ENCODE measurements around the gene DAPK2.

DNA sequence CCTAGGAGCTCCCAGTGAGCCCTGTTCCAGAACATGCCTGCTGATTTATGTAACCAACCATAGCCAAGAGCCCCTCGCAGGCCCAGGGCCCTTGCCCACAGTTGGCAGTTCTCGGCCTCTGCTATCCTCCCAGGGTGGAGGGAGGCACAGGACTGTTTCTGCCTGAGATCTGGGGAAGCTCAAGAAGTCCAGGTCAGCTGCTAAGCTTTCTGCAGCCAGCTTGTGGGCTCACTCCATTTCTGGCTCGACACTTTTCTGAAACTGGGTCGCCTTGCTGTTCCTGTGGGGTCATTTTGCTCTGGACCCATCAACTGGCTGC, 140.1 kb downstream of the DAPK2 start:
- TF ChIP-seq, protein P1, sequence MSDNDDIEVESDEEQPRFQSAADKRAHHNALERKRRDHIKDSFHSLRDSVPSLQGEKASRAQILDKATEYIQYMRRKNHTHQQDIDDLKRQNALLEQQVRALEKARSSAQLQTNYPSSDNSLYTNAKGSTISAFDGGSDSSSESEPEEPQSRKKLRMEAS (IDR thresholded peaks at IDR 0.05): no peak
- no peak for TF ChIP-seq EGR1 (IDR thresholded peaks at IDR 0.05)
- TF ChIP-seq EP300 (IDR thresholded peaks at IDR 0.05; ENCODE audit: borderline replicate concordance): no peak
- TF ChIP-seq, protein P2, sequence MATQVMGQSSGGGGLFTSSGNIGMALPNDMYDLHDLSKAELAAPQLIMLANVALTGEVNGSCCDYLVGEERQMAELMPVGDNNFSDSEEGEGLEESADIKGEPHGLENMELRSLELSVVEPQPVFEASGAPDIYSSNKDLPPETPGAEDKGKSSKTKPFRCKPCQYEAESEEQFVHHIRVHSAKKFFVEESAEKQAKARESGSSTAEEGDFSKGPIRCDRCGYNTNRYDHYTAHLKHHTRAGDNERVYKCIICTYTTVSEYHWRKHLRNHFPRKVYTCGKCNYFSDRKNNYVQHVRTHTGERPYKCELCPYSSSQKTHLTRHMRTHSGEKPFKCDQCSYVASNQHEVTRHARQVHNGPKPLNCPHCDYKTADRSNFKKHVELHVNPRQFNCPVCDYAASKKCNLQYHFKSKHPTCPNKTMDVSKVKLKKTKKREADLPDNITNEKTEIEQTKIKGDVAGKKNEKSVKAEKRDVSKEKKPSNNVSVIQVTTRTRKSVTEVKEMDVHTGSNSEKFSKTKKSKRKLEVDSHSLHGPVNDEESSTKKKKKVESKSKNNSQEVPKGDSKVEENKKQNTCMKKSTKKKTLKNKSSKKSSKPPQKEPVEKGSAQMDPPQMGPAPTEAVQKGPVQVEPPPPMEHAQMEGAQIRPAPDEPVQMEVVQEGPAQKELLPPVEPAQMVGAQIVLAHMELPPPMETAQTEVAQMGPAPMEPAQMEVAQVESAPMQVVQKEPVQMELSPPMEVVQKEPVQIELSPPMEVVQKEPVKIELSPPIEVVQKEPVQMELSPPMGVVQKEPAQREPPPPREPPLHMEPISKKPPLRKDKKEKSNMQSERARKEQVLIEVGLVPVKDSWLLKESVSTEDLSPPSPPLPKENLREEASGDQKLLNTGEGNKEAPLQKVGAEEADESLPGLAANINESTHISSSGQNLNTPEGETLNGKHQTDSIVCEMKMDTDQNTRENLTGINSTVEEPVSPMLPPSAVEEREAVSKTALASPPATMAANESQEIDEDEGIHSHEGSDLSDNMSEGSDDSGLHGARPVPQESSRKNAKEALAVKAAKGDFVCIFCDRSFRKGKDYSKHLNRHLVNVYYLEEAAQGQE (IDR thresholded peaks at IDR 0.05; ENCODE audit: low read depth): no peak
- no peak for TF ChIP-seq YY1 (IDR thresholded peaks at IDR 0.05; ENCODE audit: low read depth)
- TF ChIP-seq TAF1 (IDR thresholded peaks at IDR 0.05; ENCODE audit: low read depth): no peak
- no peak for TF ChIP-seq FOXM1 (IDR thresholded peaks at IDR 0.05; ENCODE audit: borderline replicate concordance, low read depth)
- no peak for TF ChIP-seq CREB1 (IDR thresholded peaks at IDR 0.05; ENCODE audit: low read depth)
- no peak for TF ChIP-seq CEBPB (IDR thresholded peaks at IDR 0.05)
- no peak for TF ChIP-seq RAD21 (IDR thresholded peaks at IDR 0.05; ENCODE audit: low read depth)
- TF ChIP-seq ZBTB7A (IDR thresholded peaks at IDR 0.05; ENCODE audit: low read depth): no peak
- no peak for TF ChIP-seq TEAD4 (IDR thresholded peaks at IDR 0.05)
- no peak for TF ChIP-seq NFIC (IDR thresholded peaks at IDR 0.05)
- no peak for TF ChIP-seq TCF12 (IDR thresholded peaks at IDR 0.05; ENCODE audit: low read depth)

All from Ishikawa (cell line).